Ovary (tissue), 3 donors: ENCODE data around the gene MRPS18B.

Experiments
- CTCF ChIP-seq, 3 donors: fragments of 450-650 bp in 2 of 3; fragments of 200-600 bp in 1 of 3; IDR thresholded peaks; one replicate each; pipeline versions ENCODE4 v1.5.1 to v1.8.0; 2016 to 2022; ENCODE audit warnings: antibody characterized with exemption in 3 of 3, mild to moderate bottlenecking in 1 of 3
- POLR2A ChIP-seq: fragments of 450-650 bp; IDR thresholded peaks from one replicate; pipeline ENCODE4 v1.6.1; 2017; ENCODE audit warnings: antibody characterized with exemption, mild to moderate bottlenecking, moderate library complexity
- donor health status: DM: no; HTN: no; CAD: no.

DNA sequence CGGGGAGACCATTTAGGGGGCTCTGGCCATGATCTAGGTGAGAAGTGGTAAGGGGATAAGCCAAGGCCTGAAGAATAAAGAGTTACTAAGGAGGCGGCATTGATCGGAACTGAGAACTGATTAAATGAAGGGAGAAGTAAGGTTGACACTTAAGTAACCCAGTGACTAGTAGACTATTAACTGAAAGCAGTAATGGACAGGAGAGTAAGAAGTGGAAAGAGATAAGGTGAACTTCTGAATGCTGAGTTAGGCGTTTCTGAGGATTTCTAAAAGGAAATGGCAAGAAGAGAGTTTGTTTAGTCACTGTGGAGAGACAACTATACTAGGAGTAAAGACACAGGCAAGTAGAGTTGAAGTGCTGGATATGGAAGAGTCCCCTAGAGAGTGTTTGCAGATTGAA lies 44.5 kb upstream of the MRPS18B start:
- TF ChIP-seq POLR2A (no peak), CTCF (IDR thresholded peaks at IDR 0.05) (no peak)
